Stimulated activated CD8-positive, alpha-beta memory T cell treated with anti-CD3 and anti-CD28 coated beads, Interleukin-7, amount 100 ng/mL, for 1 hour (primary cell): ENCODE measurements around the gene SLC9A7.
A peak's percentile ranks its signal among the peaks of the same experiment; 100 is the strongest.
"Not testable (repeated sequence)": the region's sequence is repeated elsewhere in the genome, so short reads cannot be mapped to it uniquely, and the experiment has no call there.

Source experiments
- DNase-seq, 2 donors: peaks; one replicate each; pipeline ENCODE4 v3.0.0-alpha.2; 2020; ENCODE audit warnings: low read depth in 2 of 2

Gene SLC9A7

GRCh38 chrX:46758956-46759644 lies at the start of gene SLC9A7:
Gene SLC9A7, minus strand, starts transcription at chrX:46759118. Its CDS starts 89 bp downstream, at chrX:46759029.
- DNase-seq = peak; percentile 55 to 59

GRCh38 chrX:46805270-46805669 lies 46.4 kb upstream of the SLC9A7 start:
- DNase-seq = no peak

GRCh38 chrX:46803140-46803539 lies 44.2 kb upstream of the SLC9A7 start:
- no peak for DNase-seq

GRCh38 chrX:46796574-46797191 lies 37.8 kb upstream of the SLC9A7 start:
- peak; percentile 14 to 45 for DNase-seq

GRCh38 chrX:46793386-46794143 lies 34.6 kb upstream of the SLC9A7 start:
- no peak for DNase-seq

- DNase-seq = no peak
Measured at GRCh38 chrX:46792810-46793188, 33.9 kb upstream of the SLC9A7 start.

- no peak for DNase-seq
Measured at GRCh38 chrX:46791927-46792809, 33.2 kb upstream of the SLC9A7 start.

- no peak for DNase-seq
Measured at GRCh38 chrX:46788902-46789301, 30.0 kb upstream of the SLC9A7 start.

- DNase-seq = not testable (repeated sequence)
Measured at GRCh38 chrX:46784437-46784836, 25.5 kb upstream of the SLC9A7 start.

GRCh38 chrX:46782034-46782433 lies 23.1 kb upstream of the SLC9A7 start:
- DNase-seq = no peak

- no peak for DNase-seq
Measured at GRCh38 chrX:46777971-46778810, 19.3 kb upstream of the SLC9A7 start.

- no peak for DNase-seq
Measured at GRCh38 chrX:46770817-46771163, 11.9 kb upstream of the SLC9A7 start.

- no peak for DNase-seq
Measured at GRCh38 chrX:46770000-46770816, 11.3 kb upstream of the SLC9A7 start.

- DNase-seq = no peak
Measured at GRCh38 chrX:46762963-46763362, 4.0 kb upstream of the SLC9A7 start.

GRCh38 chrX:46759645-46759974 lies 692 bp upstream of the SLC9A7 start:
- DNase-seq = no peak

- no peak for DNase-seq
Measured at GRCh38 chrX:46758163-46758955, 559 bp downstream of the SLC9A7 start.

GRCh38 chrX:46757593-46757992 lies 1.3 kb downstream of the SLC9A7 start:
- DNase-seq = no peak

GRCh38 chrX:46757052-46757451 lies 1.9 kb downstream of the SLC9A7 start:
- DNase-seq = no peak

GRCh38 chrX:46755671-46756070 lies 3.2 kb downstream of the SLC9A7 start:
- no peak for DNase-seq
